HL-60 (cell line): ENCODE data around the gene HNRNPLL.
A peak's percentile ranks its signal among the peaks of the same experiment; 100 is the strongest.

Experiments
- DNase-seq, 2 experiments: peaks; one replicate each; pipeline ENCODE4 v3.0.0-alpha.2; 2010 to 2020; ENCODE audit warnings: low read depth in 1 of 2, low spot score in 1 of 2
- H3K27ac ChIP-seq: fragments of 250-450 bp; sonication (Bioruptor Pico); replicated peaks from 2 replicates; pipeline ENCODE4 v1.5.1; 2020; ENCODE audit warnings: mild to moderate bottlenecking, moderate library complexity
- H3K27me3 ChIP-seq: fragments of 250-450 bp; sonication (Bioruptor Pico); 2 replicates; pipeline ENCODE4 v1.5.1; 2021; ENCODE audit warnings: mild to moderate bottlenecking, moderate library complexity; ENCODE audit not compliant: insufficient read depth, poor library complexity, severe bottlenecking
- H3K4me3 ChIP-seq: replicated peaks from 2 replicates; pipeline ENCODE4 v1.5.1; 2011; ENCODE audit warnings: mild to moderate bottlenecking, control low read depth, low read length; ENCODE audit not compliant: insufficient read depth
- GABPA ChIP-seq: IDR thresholded peaks from 2 replicates; pipeline ENCODE4 v1.6.1; 2012; ENCODE audit warnings: low read depth
- POLR2AphosphoS5 ChIP-seq: IDR thresholded peaks from 2 replicates; pipeline ENCODE4 v1.6.1; 2012; ENCODE audit warnings: low read depth
- SPI1 ChIP-seq: IDR thresholded peaks from 2 replicates; pipeline ENCODE4 v1.6.1; 2012; ENCODE audit warnings: low read depth, mild to moderate bottlenecking, borderline replicate concordance
- TF ChIP-seq, protein P1 (sequence below): IDR thresholded peaks from one replicate; pipeline ENCODE4 v1.5.1; 2011; ENCODE audit warnings: low read length, control low read depth, inconsistent platforms; ENCODE audit not compliant: insufficient read depth
- TF ChIP-seq, protein P2 (sequence below): IDR thresholded peaks from 2 replicates; pipeline ENCODE4 v1.6.1; 2012; ENCODE audit warnings: low read depth; ENCODE audit not compliant: insufficient replicate concordance

The HNRNPLL gene

DNA sequence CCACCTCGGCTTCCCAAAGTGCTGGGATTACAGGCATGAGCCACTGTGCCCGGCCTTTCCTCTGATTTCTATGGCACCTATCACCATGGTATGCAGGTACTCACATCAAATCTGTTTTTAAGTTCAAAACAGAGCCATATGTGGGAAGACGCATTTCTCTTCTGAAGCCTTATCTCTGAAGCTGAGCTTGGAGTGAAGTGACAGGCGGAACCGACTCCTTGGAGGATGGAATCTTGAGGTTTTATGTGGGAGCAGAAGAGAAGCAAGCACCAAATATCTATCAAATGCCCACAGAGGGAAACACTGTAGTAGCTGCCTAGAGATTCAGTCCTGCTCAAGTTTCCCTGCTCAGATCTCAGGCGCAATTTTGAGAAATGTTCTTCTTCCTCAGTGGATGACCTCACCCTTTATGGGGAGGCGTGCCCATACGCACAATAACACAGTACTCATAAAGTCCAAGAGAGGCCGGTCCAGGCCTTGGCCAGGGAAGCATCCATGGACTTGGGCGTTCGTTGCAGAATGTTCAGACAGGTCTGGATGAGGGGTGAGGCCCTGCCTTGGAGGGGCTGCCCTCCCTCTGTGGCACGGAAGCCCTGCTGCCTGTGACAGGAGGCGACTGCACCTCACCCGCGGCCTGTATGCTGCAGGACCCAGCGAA lies 67.9 kb downstream of the HNRNPLL start:
- TF ChIP-seq, protein P1, sequence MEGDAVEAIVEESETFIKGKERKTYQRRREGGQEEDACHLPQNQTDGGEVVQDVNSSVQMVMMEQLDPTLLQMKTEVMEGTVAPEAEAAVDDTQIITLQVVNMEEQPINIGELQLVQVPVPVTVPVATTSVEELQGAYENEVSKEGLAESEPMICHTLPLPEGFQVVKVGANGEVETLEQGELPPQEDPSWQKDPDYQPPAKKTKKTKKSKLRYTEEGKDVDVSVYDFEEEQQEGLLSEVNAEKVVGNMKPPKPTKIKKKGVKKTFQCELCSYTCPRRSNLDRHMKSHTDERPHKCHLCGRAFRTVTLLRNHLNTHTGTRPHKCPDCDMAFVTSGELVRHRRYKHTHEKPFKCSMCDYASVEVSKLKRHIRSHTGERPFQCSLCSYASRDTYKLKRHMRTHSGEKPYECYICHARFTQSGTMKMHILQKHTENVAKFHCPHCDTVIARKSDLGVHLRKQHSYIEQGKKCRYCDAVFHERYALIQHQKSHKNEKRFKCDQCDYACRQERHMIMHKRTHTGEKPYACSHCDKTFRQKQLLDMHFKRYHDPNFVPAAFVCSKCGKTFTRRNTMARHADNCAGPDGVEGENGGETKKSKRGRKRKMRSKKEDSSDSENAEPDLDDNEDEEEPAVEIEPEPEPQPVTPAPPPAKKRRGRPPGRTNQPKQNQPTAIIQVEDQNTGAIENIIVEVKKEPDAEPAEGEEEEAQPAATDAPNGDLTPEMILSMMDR, result no peak
- TF ChIP-seq GABPA, result no peak
- no peak for TF ChIP-seq POLR2AphosphoS5
- TF ChIP-seq, protein P2, sequence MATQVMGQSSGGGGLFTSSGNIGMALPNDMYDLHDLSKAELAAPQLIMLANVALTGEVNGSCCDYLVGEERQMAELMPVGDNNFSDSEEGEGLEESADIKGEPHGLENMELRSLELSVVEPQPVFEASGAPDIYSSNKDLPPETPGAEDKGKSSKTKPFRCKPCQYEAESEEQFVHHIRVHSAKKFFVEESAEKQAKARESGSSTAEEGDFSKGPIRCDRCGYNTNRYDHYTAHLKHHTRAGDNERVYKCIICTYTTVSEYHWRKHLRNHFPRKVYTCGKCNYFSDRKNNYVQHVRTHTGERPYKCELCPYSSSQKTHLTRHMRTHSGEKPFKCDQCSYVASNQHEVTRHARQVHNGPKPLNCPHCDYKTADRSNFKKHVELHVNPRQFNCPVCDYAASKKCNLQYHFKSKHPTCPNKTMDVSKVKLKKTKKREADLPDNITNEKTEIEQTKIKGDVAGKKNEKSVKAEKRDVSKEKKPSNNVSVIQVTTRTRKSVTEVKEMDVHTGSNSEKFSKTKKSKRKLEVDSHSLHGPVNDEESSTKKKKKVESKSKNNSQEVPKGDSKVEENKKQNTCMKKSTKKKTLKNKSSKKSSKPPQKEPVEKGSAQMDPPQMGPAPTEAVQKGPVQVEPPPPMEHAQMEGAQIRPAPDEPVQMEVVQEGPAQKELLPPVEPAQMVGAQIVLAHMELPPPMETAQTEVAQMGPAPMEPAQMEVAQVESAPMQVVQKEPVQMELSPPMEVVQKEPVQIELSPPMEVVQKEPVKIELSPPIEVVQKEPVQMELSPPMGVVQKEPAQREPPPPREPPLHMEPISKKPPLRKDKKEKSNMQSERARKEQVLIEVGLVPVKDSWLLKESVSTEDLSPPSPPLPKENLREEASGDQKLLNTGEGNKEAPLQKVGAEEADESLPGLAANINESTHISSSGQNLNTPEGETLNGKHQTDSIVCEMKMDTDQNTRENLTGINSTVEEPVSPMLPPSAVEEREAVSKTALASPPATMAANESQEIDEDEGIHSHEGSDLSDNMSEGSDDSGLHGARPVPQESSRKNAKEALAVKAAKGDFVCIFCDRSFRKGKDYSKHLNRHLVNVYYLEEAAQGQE, result no peak
- no peak for TF ChIP-seq SPI1
- no peak for DNase-seq
- Histone ChIP-seq H3K27me3 (peaks cover 2% of the 10 kb centered on the region), H3K4me3 (no peak overlapping the region), H3K27ac (no peak overlapping the region)

DNA sequence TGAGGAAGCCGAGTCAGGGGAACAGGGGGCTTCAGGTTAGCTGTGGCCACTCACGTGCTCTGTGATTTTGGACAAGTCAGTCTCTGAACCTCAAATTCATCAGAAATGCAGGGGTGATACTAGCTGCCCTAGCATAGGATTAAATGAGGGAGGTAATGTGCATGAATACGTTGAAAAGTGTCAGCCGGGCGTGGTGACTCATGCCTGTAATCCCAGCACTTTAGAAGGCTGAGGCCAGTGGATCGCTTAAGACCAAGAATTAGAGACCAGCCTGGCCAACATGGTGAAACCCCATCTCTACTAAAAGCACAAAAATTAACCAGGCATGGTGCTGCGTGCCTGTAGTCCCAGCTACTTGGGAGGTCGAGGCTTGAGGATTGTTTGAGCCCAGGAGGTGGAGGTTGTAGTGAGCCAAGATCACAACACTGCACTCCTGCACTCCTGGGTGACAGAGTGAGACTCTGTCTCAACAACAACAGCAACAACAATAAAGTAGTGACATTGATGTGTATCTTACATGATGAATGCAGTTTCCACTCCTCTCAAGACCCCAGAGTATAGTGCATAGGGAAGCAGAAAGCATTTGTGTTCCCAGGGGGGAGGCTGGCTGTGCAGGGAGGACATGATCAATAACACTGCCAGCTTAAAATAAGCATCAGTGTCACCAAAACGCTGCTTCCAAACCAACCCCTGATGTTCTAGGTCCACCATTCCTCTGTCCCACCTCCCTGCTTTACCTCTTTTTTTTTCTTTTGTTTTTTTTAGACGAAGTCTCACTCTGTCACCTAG lies 68.8 kb downstream of the HNRNPLL start:
- TF ChIP-seq SPI1 (no peak), POLR2AphosphoS5 (no peak)
- TF ChIP-seq, protein P1, result no peak
- Histone ChIP-seq H3K27me3 (peaks cover 2% of the 10 kb centered on the region), H3K27ac (no peak overlapping the region), H3K4me3 (no peak overlapping the region)
- no peak for DNase-seq

DNA sequence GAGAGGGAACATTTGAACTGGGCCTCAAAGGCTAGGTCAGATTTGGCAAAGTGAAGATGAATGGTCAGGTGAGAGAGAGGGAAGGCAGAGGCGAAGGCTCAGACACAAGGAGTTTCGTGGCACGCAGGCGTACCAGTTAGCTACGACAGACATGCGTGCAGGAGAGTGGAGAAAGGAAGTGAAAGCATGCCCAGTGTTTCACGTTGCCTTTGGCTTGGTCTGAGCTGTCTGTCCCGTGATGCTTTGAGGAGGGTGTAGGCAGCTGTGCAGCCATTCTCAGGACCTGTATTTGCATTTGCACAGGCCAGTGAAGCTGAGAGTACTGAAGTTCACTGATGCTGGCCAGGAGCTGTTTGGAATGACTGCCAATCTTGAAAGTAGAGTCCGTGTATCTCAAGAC lies 69.5 kb downstream of the HNRNPLL start:
- DNase-seq, result peak in 1 of 2 experiments; percentile 54

More for the DNA sequence above, 69.5 kb downstream of the HNRNPLL start:
- H3K27me3 ChIP-seq, result peaks cover 2% of the 10 kb centered on the region
- H3K4me3 ChIP-seq, result no peak overlapping the region
- no peak overlapping the region for H3K27ac ChIP-seq
- TF ChIP-seq, protein P2, result no peak
- no peak for TF ChIP-seq GABPA
- TF ChIP-seq, protein P1, result no peak
- no peak for TF ChIP-seq POLR2AphosphoS5
- peak; percentile 14; the same call in 1 of the 2 replicates for TF ChIP-seq SPI1
